SU-DHL-6 (cell line): ENCODE data around the gene SLC4A1.

ENCODE experiments used
- H2AFZ ChIP-seq: fragments of 200-600 bp; sonication (generic); 2 replicates; pipeline ENCODE4 v1.6.1; 2014; ENCODE audit warnings: low read depth, mild to moderate bottlenecking, moderate library complexity, mixed read lengths, antibody characterized with exemption, low read length; ENCODE audit not compliant: severe bottlenecking
- H3F3A ChIP-seq: fragments of 200-600 bp; shearing (Covaris generic); 2 replicates; pipeline ENCODE4 v1.6.0; 2016; ENCODE audit warnings: antibody characterized with exemption, mild to moderate bottlenecking; ENCODE audit not compliant: insufficient read depth
- H3K27ac ChIP-seq: fragments of 200-600 bp; sonication (generic); 2 replicates; pipeline ENCODE4 v1.5.1; 2016; ENCODE audit warnings: low read depth, mild to moderate bottlenecking, low read length, moderate library complexity, mixed read lengths
- H3K27me3 ChIP-seq: fragments of 200-600 bp; sonication (generic), shearing (Covaris generic); 2 replicates; pipeline ENCODE4 v1.6.0; 2014; ENCODE audit warnings: mild to moderate bottlenecking, low read length
- H3K36me3 ChIP-seq: fragments of 200-600 bp; sonication (generic); 2 replicates; pipeline ENCODE4 v1.6.1; 2014; ENCODE audit warnings: mild to moderate bottlenecking, low read length, mixed read lengths
- H3K4me2 ChIP-seq: fragments of 300-600, 200-600 bp; shearing (Covaris generic), sonication (generic); 2 replicates; pipeline ENCODE4 v1.6.0; 2014; ENCODE audit warnings: low read length, low read depth, mild to moderate bottlenecking; ENCODE audit not compliant: poor library complexity, severe bottlenecking
- H3K4me3 ChIP-seq: fragments of 200-600 bp; sonication (generic); 2 replicates; pipeline ENCODE4 v1.5.1; 2014; ENCODE audit warnings: antibody characterized with exemption, low read length, mild to moderate bottlenecking, mixed read lengths; ENCODE audit not compliant: insufficient read depth, poor library complexity, severe bottlenecking
- H3K79me2 ChIP-seq: fragments of 200-600 bp; sonication (generic); 2 replicates; pipeline ENCODE4 v1.6.1; 2014; ENCODE audit warnings: mild to moderate bottlenecking, low read length, moderate library complexity; ENCODE audit not compliant: insufficient read depth
- H3K9ac ChIP-seq: fragments of 200-600 bp; sonication (generic); 2 replicates; pipeline ENCODE4 v1.7.0; 2014; ENCODE audit warnings: mild to moderate bottlenecking, low read length
- H3K9me2 ChIP-seq: fragments of 200-600 bp; sonication (generic); replicated peaks from 2 replicates; pipeline ENCODE4 v1.6.1; 2014; ENCODE audit warnings: low read length; ENCODE audit not compliant: insufficient read depth
- H3K9me3 ChIP-seq: fragments of 200-600 bp; sonication (generic); 2 replicates; pipeline ENCODE4 v1.6.1; 2014; ENCODE audit warnings: low read length, mixed read lengths; ENCODE audit not compliant: insufficient read depth
- H4K20me1 ChIP-seq: fragments of 200-600 bp; sonication (generic); 2 replicates; pipeline ENCODE4 v1.6.1; 2014; ENCODE audit warnings: low read depth, mild to moderate bottlenecking, antibody characterized with exemption, low read length, moderate library complexity, mixed read lengths
- EZH2phosphoT487 ChIP-seq: fragments of 200-600 bp; sonication (generic), shearing (Covaris generic); conservative IDR thresholded peaks from 2 replicates; pipeline ENCODE4 v1.6.1; 2018; ENCODE audit warnings: mild to moderate bottlenecking, antibody characterized with exemption, low read length, moderate library complexity, mixed read lengths
- TF ChIP-seq, protein P1 (sequence below): fragments of 200-600 bp; sonication (generic); IDR thresholded peaks from one replicate; pipeline ENCODE4 v1.5.1; 2017; ENCODE audit warnings: antibody characterized with exemption, mild to moderate bottlenecking, low read length, moderate library complexity; ENCODE audit not compliant: insufficient read depth, poor library complexity, severe bottlenecking

The SLC4A1 gene

GRCh38 chr17:44223541-44224071 is 44.3 kb downstream of the SLC4A1 start:
- Histone ChIP-seq H3K27me3 (no peaks in the 10 kb centered on the region), H3K79me2 (peaks cover 5% of the 10 kb centered on the region), H3K9ac (no peak overlapping the region), H2AFZ (no peak overlapping the region), H3K9me2 (no peaks in the 10 kb centered on the region), H3K36me3 (no peaks in the 10 kb centered on the region), H3K4me2 (no peak overlapping the region), H3K4me3 (no peak overlapping the region), H4K20me1 (no peaks in the 10 kb centered on the region), H3F3A (peaks cover 7% of the 10 kb centered on the region; the same call in 1 of the 2 replicates), H3K27ac (no peak overlapping the region), H3K9me3 (no peaks in the 10 kb centered on the region)
- TF ChIP-seq EZH2phosphoT487, result no peak
- TF ChIP-seq, protein P1, sequence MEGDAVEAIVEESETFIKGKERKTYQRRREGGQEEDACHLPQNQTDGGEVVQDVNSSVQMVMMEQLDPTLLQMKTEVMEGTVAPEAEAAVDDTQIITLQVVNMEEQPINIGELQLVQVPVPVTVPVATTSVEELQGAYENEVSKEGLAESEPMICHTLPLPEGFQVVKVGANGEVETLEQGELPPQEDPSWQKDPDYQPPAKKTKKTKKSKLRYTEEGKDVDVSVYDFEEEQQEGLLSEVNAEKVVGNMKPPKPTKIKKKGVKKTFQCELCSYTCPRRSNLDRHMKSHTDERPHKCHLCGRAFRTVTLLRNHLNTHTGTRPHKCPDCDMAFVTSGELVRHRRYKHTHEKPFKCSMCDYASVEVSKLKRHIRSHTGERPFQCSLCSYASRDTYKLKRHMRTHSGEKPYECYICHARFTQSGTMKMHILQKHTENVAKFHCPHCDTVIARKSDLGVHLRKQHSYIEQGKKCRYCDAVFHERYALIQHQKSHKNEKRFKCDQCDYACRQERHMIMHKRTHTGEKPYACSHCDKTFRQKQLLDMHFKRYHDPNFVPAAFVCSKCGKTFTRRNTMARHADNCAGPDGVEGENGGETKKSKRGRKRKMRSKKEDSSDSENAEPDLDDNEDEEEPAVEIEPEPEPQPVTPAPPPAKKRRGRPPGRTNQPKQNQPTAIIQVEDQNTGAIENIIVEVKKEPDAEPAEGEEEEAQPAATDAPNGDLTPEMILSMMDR, result no peak

GRCh38 chr17:44222112-44222869 is 45.6 kb downstream of the SLC4A1 start:
- Histone ChIP-seq H3K27me3 (no peaks in the 10 kb centered on the region), H3K79me2 (peaks cover 16% of the 10 kb centered on the region), H3K4me3 (no peak overlapping the region), H3K9ac (peak overlapping the region; percentile 93; the same call in 1 of the 2 replicates), H3K9me3 (no peaks in the 10 kb centered on the region), H3F3A (peaks cover 10% of the 10 kb centered on the region), H3K9me2 (no peaks in the 10 kb centered on the region), H3K36me3 (no peaks in the 10 kb centered on the region), H3K27ac (no peak overlapping the region), H3K4me2 (peak overlapping the region; percentile 83), H4K20me1 (no peaks in the 10 kb centered on the region), H2AFZ (no peak overlapping the region)
- no peak for TF ChIP-seq EZH2phosphoT487
- TF ChIP-seq, protein P1, result no peak

DNA sequence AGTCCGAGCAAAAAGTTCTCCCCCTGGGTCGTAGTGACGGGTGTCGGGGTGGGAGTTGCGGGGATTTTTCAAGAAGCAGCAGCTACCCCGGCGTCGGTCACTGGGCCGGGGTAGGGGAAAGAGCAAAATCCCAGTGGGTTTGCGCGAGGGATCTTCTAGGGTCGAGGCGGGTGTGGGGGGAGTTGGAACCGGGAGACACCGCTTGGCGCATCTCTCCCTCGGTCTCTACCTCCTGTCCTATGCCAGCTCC is 46.1 kb downstream of the SLC4A1 start:
- Histone ChIP-seq H3K9me3 (no peaks in the 10 kb centered on the region), H3K36me3 (no peaks in the 10 kb centered on the region), H4K20me1 (no peaks in the 10 kb centered on the region), H3K4me3 (peak overlapping the region; percentile 66), H3K79me2 (peaks cover 21% of the 10 kb centered on the region), H3K4me2 (peak overlapping the region; percentile 83), H2AFZ (peak overlapping the region; percentile 23), H3F3A (peaks cover 15% of the 10 kb centered on the region), H3K9me2 (no peaks in the 10 kb centered on the region), H3K27ac (no peak overlapping the region), H3K9ac (peak overlapping the region; percentile 93), H3K27me3 (no peaks in the 10 kb centered on the region)
- TF ChIP-seq, protein P1, result no peak
- TF ChIP-seq EZH2phosphoT487, result no peak
